GM12801 (cell line): Measurements from ENCODE around the gene SMARCAL1.

Experiments
- CTCF ChIP-seq: IDR thresholded peaks from one replicate; pipeline ENCODE4 v1.5.1; 2011; ENCODE audit warnings: control low read depth; ENCODE audit not compliant: insufficient read length; ENCODE audit errors: extremely low read depth

Gene SMARCAL1

GRCh38 chr2:216371721-216372702, 40.3 kb upstream of the SMARCAL1 start, which contains the start of gene MARCHF4:
Gene MARCHF4 (minus strand): TSS chr2:216372483. CDS start chr2:216370260, 2,223 bp downstream.
- TF ChIP-seq CTCF, result no peak

GRCh38 chr2:216372761-216373291, 39.5 kb upstream of the SMARCAL1 start:
- TF ChIP-seq CTCF, result no peak

GRCh38 chr2:216373896-216374295, 38.4 kb upstream of the SMARCAL1 start:
- TF ChIP-seq CTCF, result no peak

- TF ChIP-seq CTCF, result no peak
Observed at GRCh38 chr2:216375286-216375685, 37.0 kb upstream of the SMARCAL1 start.

GRCh38 chr2:216379977-216380376, 32.3 kb upstream of the SMARCAL1 start:
- no peak for TF ChIP-seq CTCF

GRCh38 chr2:216385478-216385877, 26.8 kb upstream of the SMARCAL1 start:
- TF ChIP-seq CTCF, result no peak

GRCh38 chr2:216387262-216387661, 25.0 kb upstream of the SMARCAL1 start:
- TF ChIP-seq CTCF, result no peak
